Erythroblast (primary cell): Measurements from ENCODE around the gene QSOX1.

Experiments
- GATA1 ChIP-seq: IDR thresholded peaks from 2 replicates; pipeline ENCODE4 v1.6.1; 2011; ENCODE audit warnings: low read depth, mild to moderate bottlenecking, control low read depth, low read length, moderate library complexity
- POLR2A ChIP-seq: IDR thresholded peaks from 2 replicates; pipeline ENCODE4 v1.6.1; 2011; ENCODE audit warnings: mild to moderate bottlenecking, low read length

DNA sequence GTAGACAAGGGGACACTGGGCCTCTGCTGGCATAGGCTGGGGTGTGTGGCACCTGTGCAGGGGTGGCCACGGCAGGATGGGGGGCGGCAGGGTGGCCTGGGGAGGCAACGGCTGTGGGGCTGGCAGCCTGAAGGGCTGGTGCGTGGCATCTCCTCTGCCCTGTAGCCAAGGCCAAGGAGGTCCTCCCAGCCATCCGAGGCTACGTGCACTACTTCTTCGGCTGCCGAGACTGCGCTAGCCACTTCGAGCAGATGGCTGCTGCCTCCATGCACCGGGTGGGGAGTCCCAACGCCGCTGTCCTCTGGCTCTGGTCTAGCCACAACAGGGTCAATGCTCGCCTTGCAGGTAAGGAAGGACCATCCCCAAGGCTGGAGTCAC is 39.4 kb downstream of the QSOX1 start:
- no peak for TF ChIP-seq POLR2A
- TF ChIP-seq GATA1 = no peak
